GM12865 (cell line): ENCODE measurements around the gene MT1HL1.
"Not testable (repeated sequence)": the region's sequence is repeated elsewhere in the genome, so short reads cannot be mapped to it uniquely, and the experiment has no call there.

Source experiments
- DNase-seq: peaks from one replicate; pipeline ENCODE4 v3.0.0; 2010; ENCODE audit warnings: low read depth
- H3K4me3 ChIP-seq: 2 replicates; pipeline ENCODE4 v1.5.1; 2011; ENCODE audit warnings: mild to moderate bottlenecking, low read depth, low read length, control low read depth
- TF ChIP-seq, protein P1 (sequence below): IDR thresholded peaks from 2 replicates; pipeline ENCODE4 v1.5.1; 2011; ENCODE audit warnings: low read length, control low read depth, low read depth, inconsistent platforms; ENCODE audit not compliant: insufficient read depth; ENCODE audit errors: missing control alignments

MT1HL1 gene

GRCh38 chr1:236997361-236997760, 6.9 kb downstream of the MT1HL1 start:
- no peak overlapping the region for H3K4me3 ChIP-seq
- no peak for DNase-seq
- TF ChIP-seq, protein P1, sequence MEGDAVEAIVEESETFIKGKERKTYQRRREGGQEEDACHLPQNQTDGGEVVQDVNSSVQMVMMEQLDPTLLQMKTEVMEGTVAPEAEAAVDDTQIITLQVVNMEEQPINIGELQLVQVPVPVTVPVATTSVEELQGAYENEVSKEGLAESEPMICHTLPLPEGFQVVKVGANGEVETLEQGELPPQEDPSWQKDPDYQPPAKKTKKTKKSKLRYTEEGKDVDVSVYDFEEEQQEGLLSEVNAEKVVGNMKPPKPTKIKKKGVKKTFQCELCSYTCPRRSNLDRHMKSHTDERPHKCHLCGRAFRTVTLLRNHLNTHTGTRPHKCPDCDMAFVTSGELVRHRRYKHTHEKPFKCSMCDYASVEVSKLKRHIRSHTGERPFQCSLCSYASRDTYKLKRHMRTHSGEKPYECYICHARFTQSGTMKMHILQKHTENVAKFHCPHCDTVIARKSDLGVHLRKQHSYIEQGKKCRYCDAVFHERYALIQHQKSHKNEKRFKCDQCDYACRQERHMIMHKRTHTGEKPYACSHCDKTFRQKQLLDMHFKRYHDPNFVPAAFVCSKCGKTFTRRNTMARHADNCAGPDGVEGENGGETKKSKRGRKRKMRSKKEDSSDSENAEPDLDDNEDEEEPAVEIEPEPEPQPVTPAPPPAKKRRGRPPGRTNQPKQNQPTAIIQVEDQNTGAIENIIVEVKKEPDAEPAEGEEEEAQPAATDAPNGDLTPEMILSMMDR, result no peak

GRCh38 chr1:236994450-236994849, 9.8 kb downstream of the MT1HL1 start:
- DNase-seq, result no peak
- H3K4me3 ChIP-seq, result no peak overlapping the region
- TF ChIP-seq, protein P1, result no peak

DNA sequence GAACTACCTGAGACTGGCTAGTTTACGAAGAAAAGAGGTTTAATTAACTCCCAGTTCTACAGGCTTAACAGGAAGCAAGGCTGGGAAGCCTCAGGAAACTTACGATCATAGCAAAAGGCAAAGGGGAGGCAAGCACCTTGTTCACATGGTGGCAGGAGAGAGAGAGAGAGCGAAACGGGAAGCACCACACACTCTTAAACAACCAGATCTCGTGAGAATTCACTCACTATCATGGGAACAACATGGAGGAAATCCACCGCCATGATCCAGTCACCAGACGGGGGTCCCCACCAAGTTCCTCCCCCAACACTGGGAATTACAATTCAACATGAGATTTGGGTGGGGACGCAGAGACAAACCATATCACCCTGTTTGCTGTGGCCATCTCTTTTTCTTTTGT, 11.8 kb downstream of the MT1HL1 start:
- DNase-seq, result no peak
- TF ChIP-seq, protein P1, result no peak
- no peak overlapping the region for H3K4me3 ChIP-seq

DNA sequence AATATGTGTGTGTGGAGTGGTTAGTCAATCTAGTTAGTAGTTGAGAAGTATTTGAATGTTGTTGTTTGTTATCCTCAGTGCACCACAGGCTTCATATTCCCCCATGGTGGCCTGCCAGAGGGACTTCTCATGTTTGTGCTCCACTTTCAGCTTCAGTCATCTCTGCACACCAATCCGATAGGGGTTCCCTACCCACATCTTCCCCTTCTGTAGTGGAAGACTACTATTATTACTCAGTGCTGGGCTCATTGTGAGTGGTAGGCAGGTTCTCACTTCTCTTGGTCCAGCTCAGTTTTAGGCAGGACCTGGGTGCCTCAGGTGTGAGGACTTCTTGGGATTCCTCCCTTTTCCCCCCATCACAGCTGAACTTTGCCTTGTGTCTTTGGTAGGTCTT, 14.2 kb downstream of the MT1HL1 start:
- no peak overlapping the region for H3K4me3 ChIP-seq
- DNase-seq, result peak; percentile 5
- TF ChIP-seq, protein P1, result no peak

- DNase-seq, result no peak
- TF ChIP-seq, protein P1, result no peak
- H3K4me3 ChIP-seq, result no peak overlapping the region
These were observed 14.8 kb downstream of the MT1HL1 start for GRCh38 chr1:236989290-236990051.

GRCh38 chr1:236983818-236984217, 20.4 kb downstream of the MT1HL1 start:
- no peak overlapping the region for H3K4me3 ChIP-seq
- TF ChIP-seq, protein P1, result no peak
- DNase-seq, result no peak

- TF ChIP-seq, protein P1, result no peak
- H3K4me3 ChIP-seq, result no peak overlapping the region
These were observed 21.9 kb downstream of the MT1HL1 start for GRCh38 chr1:236982380-236982779.

DNA sequence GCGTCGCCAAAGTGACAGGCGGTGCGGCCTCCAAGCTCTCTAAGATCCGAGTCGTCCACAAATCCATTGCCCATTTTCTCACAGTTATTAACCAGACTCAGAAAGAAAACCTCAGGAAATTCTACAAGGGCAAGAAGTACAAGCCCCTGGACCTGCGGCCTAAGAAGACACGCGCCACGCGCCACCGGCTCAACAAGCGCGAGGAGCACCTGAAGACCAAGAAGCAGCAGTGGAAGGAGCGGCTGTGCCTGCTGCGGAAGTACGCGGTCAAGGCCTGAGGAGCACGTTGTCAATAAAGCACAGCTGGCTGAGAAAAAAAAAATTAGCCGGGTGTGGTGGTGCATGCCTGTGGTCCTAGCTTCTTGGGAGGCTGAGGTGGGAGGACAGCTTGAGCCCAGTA, 22.8 kb downstream of the MT1HL1 start:
- H3K4me3 ChIP-seq, DNase-seq: not testable (repeated sequence)

More at GRCh38 chr1:236982380-236982779, 21.9 kb downstream of the MT1HL1 start:
- no peak for DNase-seq
